Measurements from ENCODE around the gene UNC50. TPM values are rescaled to one million over a fixed set of nuclear protein-coding genes. Genes with fewer than 3 reads are reported as not detected.

The UNC50 gene
- total and polyA plus RNA-seq, 8 donors: 48.1 to 63.6 (median 54.6) TPM

GRCh38 chr2:98580656-98581284 lies 27.6 kb upstream of the UNC50 start:
- peaks cover 0 to 97% of the 10 kb centered on the region in 2 donors for H3K36me3 ChIP-seq
- H3K4me1 ChIP-seq: no peaks in the 10 kb centered on the region
- no peak overlapping the region for H3K4me3 ChIP-seq
- H3K27me3 ChIP-seq: no peaks in the 10 kb centered on the region
- TF ChIP-seq CTCF (IDR thresholded peaks at IDR 0.05): no peak
- no peak overlapping the region for H3K27ac ChIP-seq
- DNase-seq (no peak), ATAC-seq (no peak)
- no peaks in the 10 kb centered on the region for H3K9me3 ChIP-seq
- intact Hi-C loops (cut with DNase I): no loop called here

GRCh38 chr2:98582523-98582922 lies 25.9 kb upstream of the UNC50 start:
- no peak for TF ChIP-seq CTCF (IDR thresholded peaks at IDR 0.05)
- DNase-seq (no peak), ATAC-seq (no peak)
- H3K9me3 ChIP-seq: no peaks in the 10 kb centered on the region
- no peaks in the 10 kb centered on the region for H3K27me3 ChIP-seq
- no peaks in the 10 kb centered on the region for H3K4me1 ChIP-seq
- intact Hi-C loops (cut with DNase I): no loop called here
- no peak overlapping the region for H3K4me3 ChIP-seq
- H3K36me3 ChIP-seq: peaks cover 0 to 92% of the 10 kb centered on the region in 2 donors
- no peak overlapping the region for H3K27ac ChIP-seq

GRCh38 chr2:98583276-98583675 lies 25.1 kb upstream of the UNC50 start:
- Histone ChIP-seq H3K27me3 (no peaks in the 10 kb centered on the region), H3K4me3 (no peak overlapping the region), H3K9me3 (no peaks in the 10 kb centered on the region), H3K36me3 (peaks cover 0 to 91% of the 10 kb centered on the region in 2 donors), H3K4me1 (no peaks in the 10 kb centered on the region), H3K27ac (no peak overlapping the region)
- TF ChIP-seq CTCF (IDR thresholded peaks at IDR 0.05): no peak
- intact Hi-C loops (cut with DNase I): no loop called here
- DNase-seq (no peak), ATAC-seq (no peak)

GRCh38 chr2:98583816-98584618 lies 24.4 kb upstream of the UNC50 start:
- intact Hi-C loops (cut with DNase I): no loop called here
- Histone ChIP-seq H3K27me3 (no peaks in the 10 kb centered on the region), H3K4me1 (no peaks in the 10 kb centered on the region), H3K27ac (no peak overlapping the region), H3K36me3 (peaks cover 0 to 90% of the 10 kb centered on the region in 2 donors), H3K9me3 (no peaks in the 10 kb centered on the region), H3K4me3 (no peak overlapping the region)
- ATAC-seq: no peak
- DNase-seq: no peak
- no peak for TF ChIP-seq CTCF (IDR thresholded peaks at IDR 0.05)

- no peak for DNase-seq
- Histone ChIP-seq H3K36me3 (peaks cover 0 to 83% of the 10 kb centered on the region in 2 donors), H3K4me3 (no peak overlapping the region), H3K27ac (no peak overlapping the region), H3K4me1 (no peaks in the 10 kb centered on the region), H3K27me3 (no peaks in the 10 kb centered on the region), H3K9me3 (no peaks in the 10 kb centered on the region)
- TF ChIP-seq CTCF (IDR thresholded peaks at IDR 0.05): no peak
- no peak for ATAC-seq
- intact Hi-C loops (cut with DNase I): no loop called here
These were observed 23.0 kb upstream of the UNC50 start for GRCh38 chr2:98585386-98585785.
